GM12878 (cell line): Measurements from ENCODE around the gene ORM2. TPM values are rescaled to one million over a fixed set of nuclear protein-coding genes. Genes with fewer than 3 reads are reported as not detected.

ENCODE experiments used
- ATAC-seq: fragments of 200-7000 bp; cut with Tn5 transposase; 3 replicates; pipeline ENCODE4 v1.9.1; 2020; ENCODE audit warnings: mild to moderate bottlenecking, moderate library complexity
- BruUV-seq: library from RNA; stranded (reverse); fragments of 400-500 nt; replicated peaks from 2 replicates; lab custom pipeline; 2021; lab: Mats Ljungman, UMichigan
- CTCF ChIA-PET: fragments of 300-600 bp; sonication (Branson Sonifier 250); formaldehyde crosslinking; extraction: SDS; loops from one replicate; lab custom pipeline; 2021; ENCODE audit warnings: inconsistent platforms; lab: Yijun Ruan, JAX
- POLR2A ChIA-PET: fragments of 350-600 bp; formaldehyde crosslinking; extraction: SDS; loops from one replicate; lab custom pipeline; 2021; ENCODE audit warnings: inconsistent platforms; lab: Charles Lee
- RAD21 ChIA-PET: fragments of 300-600 bp; sonication (Branson Sonifier 250); formaldehyde crosslinking; loops from one replicate; lab custom pipeline; 2023; ENCODE audit warnings: antibody characterized with exemption; ENCODE audit not compliant: unreplicated experiment; lab: Charles Lee
- SMC1A ChIA-PET: fragments of 300-600 bp; sonication (Branson Sonifier 250); formaldehyde crosslinking; loops from one replicate; lab custom pipeline; 2023; ENCODE audit not compliant: unreplicated experiment, uncharacterized antibody; lab: Charles Lee
- DNase-seq: peaks from one replicate; pipeline ENCODE4 v3.0.0-alpha.2; 2011; ENCODE audit warnings: low read depth, low spot score
- FAIRE-seq: peaks from 3 replicates; lab custom pipeline; 2011; peaks lifted over from hg19 to GRCh38; lab: Jason Lieb, UNC
- H2AFZ ChIP-seq: 2 replicates; pipeline ENCODE4 v1.6.0; 2011; ENCODE audit warnings: low read depth, low read length, control low read depth; ENCODE audit not compliant: control insufficient read depth
- H3K27ac ChIP-seq: 2 replicates; pipeline ENCODE4 v1.5.1; 2011; ENCODE audit warnings: control low read depth; ENCODE audit not compliant: control insufficient read depth, insufficient read depth
- H3K27me3 ChIP-seq, 2 experiments: replicated peaks in 1 of 2; 2 replicates each; pipeline versions ENCODE4 v1.6.0 to v1.6.1; 2011; ENCODE audit warnings: low read length in 1 of 2; ENCODE audit not compliant: control insufficient read depth in 2 of 2, insufficient read depth in 2 of 2
- H3K36me3 ChIP-seq, 2 experiments: 2 replicates each; pipeline ENCODE4 v1.5.1; 2011; ENCODE audit warnings: low read length in 1 of 2; ENCODE audit not compliant: control insufficient read depth in 2 of 2, insufficient read depth in 2 of 2
- H3K4me1 ChIP-seq: 2 replicates; pipeline ENCODE4 v1.6.1; 2011; ENCODE audit warnings: mild to moderate bottlenecking, low read length, moderate library complexity, mixed read lengths; ENCODE audit not compliant: control insufficient read depth, insufficient read depth
- H3K4me2 ChIP-seq: 2 replicates; pipeline ENCODE4 v1.6.0; 2011; ENCODE audit warnings: control low read depth; ENCODE audit not compliant: control insufficient read depth, insufficient read depth
- H3K4me3 ChIP-seq: fragments of 200-600 bp; sonication (generic); 2 replicates; pipeline ENCODE4 v1.5.1; 2016
- H3K79me2 ChIP-seq: 2 replicates; pipeline ENCODE4 v1.6.0; 2011; ENCODE audit warnings: low read length; ENCODE audit not compliant: control insufficient read depth, insufficient read depth
- H3K9ac ChIP-seq: 2 replicates; pipeline ENCODE4 v1.8.0; 2011; ENCODE audit warnings: low read length, control low read depth, mixed read lengths; ENCODE audit not compliant: control insufficient read depth, insufficient read depth
- H3K9me3 ChIP-seq: replicated peaks from 3 replicates; pipeline ENCODE4 v1.5.1; 2011; ENCODE audit warnings: mild to moderate bottlenecking, low read length; ENCODE audit not compliant: control insufficient read depth, insufficient read depth
- H4K20me1 ChIP-seq: 2 replicates; pipeline ENCODE4 v1.6.0; 2011; ENCODE audit not compliant: control insufficient read depth, insufficient read depth
- CBX3 ChIP-seq: fragments of 200-600 bp; sonication (generic); IDR thresholded peaks from 2 replicates; pipeline ENCODE4 v1.6.1; 2016; ENCODE audit warnings: low read depth, borderline replicate concordance
- EP300 ChIP-seq, 2 experiments: fragments of 150-350 bp in 1 of 2; IDR thresholded peaks; 2 replicates each; pipeline ENCODE4 v1.6.1; 2011 to 2012; ENCODE audit warnings: low read depth in 2 of 2, low read length in 2 of 2, borderline replicate concordance in 1 of 2, improper control_type of control experiment in 1 of 2, inconsistent platforms in 1 of 2; ENCODE audit not compliant: control insufficient read depth in 1 of 2
- ESRRA ChIP-seq: IDR thresholded peaks from 2 replicates; pipeline ENCODE4 v1.6.1; 2012; ENCODE audit warnings: mild to moderate bottlenecking, low read length, improper control_type of control experiment
- MYB ChIP-seq: fragments of 150-350 bp; IDR thresholded peaks from 2 replicates; pipeline ENCODE4 v1.6.1; 2014; ENCODE audit warnings: mild to moderate bottlenecking, low read depth, low read length, borderline replicate concordance
- MYC ChIP-seq: IDR thresholded peaks from 2 replicates; pipeline ENCODE4 v1.6.1; 2011; ENCODE audit warnings: mild to moderate bottlenecking, low read length, moderate library complexity, inconsistent platforms; ENCODE audit not compliant: insufficient read depth, insufficient replicate concordance, insufficient read length, severe bottlenecking
- NBN ChIP-seq: fragments of 450-650 bp; IDR thresholded peaks from 2 replicates; pipeline ENCODE4 v1.6.1; 2016
- SP1 ChIP-seq: IDR thresholded peaks from one replicate; pipeline ENCODE4 v1.6.1; 2011; ENCODE audit warnings: low read depth, low read length
- WGBS: methylation state at CpG from one replicate; pipeline ENCODE4 v1.1.6; 2016; ENCODE audit warnings: low lambda C conversion rate; ENCODE audit not compliant: insufficient replicate concordance, insufficient coverage; ENCODE audit errors: missing lambda C conversion rate; 5-methylcytosine and 5-hydroxymethylcytosine counted together
- in situ Hi-C: fragments of 300-500 bp; cut with MboI; formaldehyde crosslinking; loops from 9 replicates; pipeline ENCODE4 v1.14.3; 2018; ENCODE audit warnings: mixed read lengths
- intact Hi-C: fragments of 100-400 bp; cut with micrococcal nuclease; formaldehyde crosslinking; loops from one replicate; pipeline ENCODE4 v1.14.2; 2022; ENCODE audit not compliant: unreplicated experiment
- polyA plus RNA-seq, 11 experiments: library from polyadenylated mRNA; depleted of rRNA in 4 of 11; unstranded in 6 of 11; stranded (reverse) in 5 of 11; fragments of >200 nt; fragmentation: Nextera tagmentation in 4 of 11; fragmentation: Illumina TruSeq in 1 of 11; extraction: Ambion mirVana in 4 of 11; extraction: Trizol in 1 of 11; gene quantifications; 1 replicate in 1 of 11; 2 replicates in 10 of 11; pipeline versions ENCODE4 v1.2.1 to v1.2.3, GENCODE V29; 2011 to 2016; ENCODE audit warnings: inconsistent platforms in 2 of 11, missing spikeins in 2 of 11, low read depth in 1 of 11
- total RNA-seq, 4 experiments: library from RNA; depleted of rRNA in 3 of 4; stranded (reverse); fragments of >200 nt in 3 of 4; fragmentation: Illumina TruSeq in 1 of 4; extraction: Trizol in 1 of 4; gene quantifications; 2 replicates each; pipeline versions ENCODE4 v1.2.1 to v1.2.3, GENCODE V29; 2013 to 2021
- TF ChIP-seq, protein P1 (sequence below): fragments of 450-650 bp; formaldehyde crosslinking; IDR thresholded peaks from 2 replicates; pipeline ENCODE4 v1.5.0; 2022; ENCODE audit warnings: mild to moderate bottlenecking, missing genetic modification characterization

The ORM2 gene
- total and polyA plus RNA-seq, 10 of the 15 experiments (the other 5 are each of a cell fraction or from before 2014, with no cell fraction given), result 0.64 TPM; not detected in 9

DNA sequence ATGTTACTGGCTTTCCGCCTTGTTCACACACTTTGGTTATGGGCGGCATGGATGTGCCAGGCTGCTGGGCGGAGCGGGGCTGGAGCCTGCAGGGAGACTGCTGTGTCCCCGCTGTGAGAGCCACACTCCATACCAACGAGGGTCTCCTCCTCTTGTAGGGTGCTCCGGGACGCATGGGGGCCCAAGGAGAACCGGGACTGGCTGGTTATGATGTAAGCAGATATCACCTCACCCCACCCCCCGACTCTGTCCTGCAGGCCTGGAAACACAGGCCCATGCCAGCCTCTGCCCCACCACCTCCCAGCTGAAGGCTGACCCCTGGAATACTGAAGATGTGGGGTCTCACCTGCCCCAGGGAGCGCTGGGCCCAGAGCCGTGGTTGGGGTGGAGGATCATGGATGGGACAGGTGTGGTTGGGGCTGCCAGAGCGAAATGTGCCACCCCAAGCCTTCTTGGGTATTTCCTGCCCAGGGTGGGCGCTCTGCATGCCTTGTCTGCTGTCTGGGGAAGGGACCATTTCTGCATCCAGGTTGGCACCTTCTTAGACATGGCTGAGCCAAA lies 46.0 kb upstream of the ORM2 start (continued):
- no peak for TF ChIP-seq NBN
- no peak for TF ChIP-seq EP300 (IDR thresholded peaks at IDR 0.05; ENCODE audit: borderline replicate concordance in 1 of 2, control insufficient read depth in 1 of 2, low read depth in 2 of 2, low read length in 2 of 2)
- TF ChIP-seq MYB, result no peak
- no peak for TF ChIP-seq SP1
- TF ChIP-seq ESRRA, result no peak

DNA sequence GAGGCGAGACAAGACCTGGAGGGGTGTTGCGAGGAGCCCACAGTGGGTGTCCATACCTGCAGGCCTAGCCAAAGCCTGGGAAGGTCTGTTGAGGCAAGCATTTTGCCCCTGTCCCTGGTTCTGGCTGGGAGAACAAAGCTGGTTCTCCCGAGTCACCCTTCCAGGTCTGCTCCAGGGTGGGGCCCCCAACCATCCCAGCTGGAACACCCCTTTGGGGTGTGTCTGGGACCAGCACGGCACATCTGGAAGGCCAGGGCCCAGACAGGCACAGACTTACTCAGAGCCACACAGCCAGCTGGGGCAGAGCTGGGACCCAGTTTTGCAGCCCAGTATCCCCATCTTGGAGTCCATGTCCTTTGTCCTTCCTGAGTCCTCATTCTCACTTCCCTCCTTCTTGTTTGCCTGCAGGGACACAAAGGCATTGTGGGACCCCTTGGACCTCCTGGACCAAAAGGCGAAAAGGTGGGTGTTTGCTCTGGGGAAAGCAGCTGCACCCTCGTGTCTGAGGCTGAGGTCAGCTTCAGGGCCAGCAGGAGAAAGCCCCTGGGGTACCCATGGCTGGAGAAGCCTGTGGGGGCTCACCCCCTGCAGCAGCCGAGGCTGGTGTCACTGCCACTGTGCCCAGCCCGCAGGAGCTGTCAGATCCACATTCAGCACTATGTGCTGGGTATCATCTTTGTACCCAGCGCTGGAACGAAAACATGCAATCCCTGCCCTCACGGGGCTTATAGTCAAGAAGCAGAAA lies 45.2 kb upstream of the ORM2 start:
- DNase-seq (no peak), ATAC-seq (no peak), FAIRE-seq (no peak)
- SMC1A ChIA-PET, result no interaction called here
- H3K36me3 ChIP-seq, result no peaks in the 10 kb centered on the region
- no peak overlapping the region for H3K4me2 ChIP-seq
- no peaks in the 10 kb centered on the region for H3K79me2 ChIP-seq
- no peaks in the 10 kb centered on the region for H3K9me3 ChIP-seq
- H2AFZ ChIP-seq, result no peak overlapping the region
- H3K9ac ChIP-seq, result no peak overlapping the region
- no peak overlapping the region for H3K4me3 ChIP-seq
- POLR2A ChIA-PET, result no interaction called here
- intact Hi-C loops (no loop called here), in situ Hi-C loops (loop anchor here (10.0 to 25.0 kb wide), 2 partner anchors 130 to 197 kb away; partner anchors contain the start of genes AMBP, COL27A1 and KIF12)
- H4K20me1 ChIP-seq, result no peaks in the 10 kb centered on the region
- no peak overlapping the region for H3K27ac ChIP-seq
- TF ChIP-seq, protein P1, sequence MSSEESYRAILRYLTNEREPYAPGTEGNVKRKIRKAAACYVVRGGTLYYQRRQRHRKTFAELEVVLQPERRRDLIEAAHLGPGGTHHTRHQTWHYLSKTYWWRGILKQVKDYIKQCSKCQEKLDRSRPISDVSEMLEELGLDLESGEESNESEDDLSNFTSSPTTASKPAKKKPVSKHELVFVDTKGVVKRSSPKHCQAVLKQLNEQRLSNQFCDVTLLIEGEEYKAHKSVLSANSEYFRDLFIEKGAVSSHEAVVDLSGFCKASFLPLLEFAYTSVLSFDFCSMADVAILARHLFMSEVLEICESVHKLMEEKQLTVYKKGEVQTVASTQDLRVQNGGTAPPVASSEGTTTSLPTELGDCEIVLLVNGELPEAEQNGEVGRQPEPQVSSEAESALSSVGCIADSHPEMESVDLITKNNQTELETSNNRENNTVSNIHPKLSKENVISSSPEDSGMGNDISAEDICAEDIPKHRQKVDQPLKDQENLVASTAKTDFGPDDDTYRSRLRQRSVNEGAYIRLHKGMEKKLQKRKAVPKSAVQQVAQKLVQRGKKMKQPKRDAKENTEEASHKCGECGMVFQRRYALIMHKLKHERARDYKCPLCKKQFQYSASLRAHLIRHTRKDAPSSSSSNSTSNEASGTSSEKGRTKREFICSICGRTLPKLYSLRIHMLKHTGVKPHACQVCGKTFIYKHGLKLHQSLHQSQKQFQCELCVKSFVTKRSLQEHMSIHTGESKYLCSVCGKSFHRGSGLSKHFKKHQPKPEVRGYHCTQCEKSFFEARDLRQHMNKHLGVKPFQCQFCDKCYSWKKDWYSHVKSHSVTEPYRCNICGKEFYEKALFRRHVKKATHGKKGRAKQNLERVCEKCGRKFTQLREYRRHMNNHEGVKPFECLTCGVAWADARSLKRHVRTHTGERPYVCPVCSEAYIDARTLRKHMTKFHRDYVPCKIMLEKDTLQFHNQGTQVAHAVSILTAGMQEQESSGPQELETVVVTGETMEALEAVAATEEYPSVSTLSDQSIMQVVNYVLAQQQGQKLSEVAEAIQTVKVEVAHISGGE (CRISPR knock-in tag), result no peak
- TF ChIP-seq NBN (no peak), MYC (no peak), CBX3 (no peak)
- H3K4me1 ChIP-seq, result no peaks in the 10 kb centered on the region
- RAD21 ChIA-PET, result no interaction called here
- 16% methylated on average over 11 of the region's 11 CpGs for WGBS
- no TSS peak for BruUV-seq
- CTCF ChIA-PET, result no interaction called here
- peaks cover 0 to 3% of the 10 kb centered on the region in 2 experiments; a peak in 1 of 4 replicates for H3K27me3 ChIP-seq
